ENCODE measurements around the gene GMNN.
"Not testable (repeated sequence)": the region's sequence is repeated elsewhere in the genome, so short reads cannot be mapped to it uniquely, and the experiment has no call there.

The GMNN gene

DNA sequence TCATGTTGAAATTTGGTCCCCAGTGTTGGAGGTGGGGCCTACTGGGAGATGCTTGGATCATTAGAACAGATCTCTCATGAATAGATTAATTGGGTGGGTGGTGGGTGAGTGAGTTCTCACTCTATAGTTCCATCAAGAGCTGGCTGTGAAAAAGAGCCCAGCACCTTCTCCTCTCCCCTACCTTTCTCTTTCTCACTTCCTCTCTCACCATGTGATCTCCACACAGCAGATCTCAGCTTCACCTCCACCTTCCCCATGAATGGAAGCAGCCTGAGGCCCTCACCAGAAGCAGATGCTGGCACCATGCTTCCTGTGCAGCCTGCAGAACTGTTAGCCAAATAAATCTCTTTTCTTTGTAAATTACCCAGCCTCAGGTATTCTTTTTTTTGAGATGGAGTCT lies 12.9 kb upstream of the GMNN start:
- no peak for DNase-seq (ENCODE audit: low read depth)

DNA sequence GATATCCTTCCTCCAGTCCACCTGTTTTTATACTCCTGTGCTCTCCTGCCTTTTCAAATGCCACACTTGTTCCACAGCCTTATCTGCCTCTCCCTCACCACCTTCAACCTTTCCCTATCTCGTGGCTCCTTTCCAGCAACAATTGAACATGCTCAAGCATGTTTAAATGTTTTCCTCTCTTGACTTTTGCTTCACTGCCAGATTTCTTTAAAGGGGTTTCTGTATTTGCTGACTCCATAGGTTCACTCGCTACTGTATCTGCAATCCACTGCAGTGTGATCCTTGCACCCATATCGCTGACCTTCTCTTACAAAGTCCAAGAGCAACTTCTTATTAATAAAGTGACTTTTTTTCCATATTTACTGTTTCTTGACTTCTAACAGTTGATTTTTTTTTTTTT lies 11.2 kb upstream of the GMNN start:
- DNase-seq (ENCODE audit: low read depth): no peak

DNA sequence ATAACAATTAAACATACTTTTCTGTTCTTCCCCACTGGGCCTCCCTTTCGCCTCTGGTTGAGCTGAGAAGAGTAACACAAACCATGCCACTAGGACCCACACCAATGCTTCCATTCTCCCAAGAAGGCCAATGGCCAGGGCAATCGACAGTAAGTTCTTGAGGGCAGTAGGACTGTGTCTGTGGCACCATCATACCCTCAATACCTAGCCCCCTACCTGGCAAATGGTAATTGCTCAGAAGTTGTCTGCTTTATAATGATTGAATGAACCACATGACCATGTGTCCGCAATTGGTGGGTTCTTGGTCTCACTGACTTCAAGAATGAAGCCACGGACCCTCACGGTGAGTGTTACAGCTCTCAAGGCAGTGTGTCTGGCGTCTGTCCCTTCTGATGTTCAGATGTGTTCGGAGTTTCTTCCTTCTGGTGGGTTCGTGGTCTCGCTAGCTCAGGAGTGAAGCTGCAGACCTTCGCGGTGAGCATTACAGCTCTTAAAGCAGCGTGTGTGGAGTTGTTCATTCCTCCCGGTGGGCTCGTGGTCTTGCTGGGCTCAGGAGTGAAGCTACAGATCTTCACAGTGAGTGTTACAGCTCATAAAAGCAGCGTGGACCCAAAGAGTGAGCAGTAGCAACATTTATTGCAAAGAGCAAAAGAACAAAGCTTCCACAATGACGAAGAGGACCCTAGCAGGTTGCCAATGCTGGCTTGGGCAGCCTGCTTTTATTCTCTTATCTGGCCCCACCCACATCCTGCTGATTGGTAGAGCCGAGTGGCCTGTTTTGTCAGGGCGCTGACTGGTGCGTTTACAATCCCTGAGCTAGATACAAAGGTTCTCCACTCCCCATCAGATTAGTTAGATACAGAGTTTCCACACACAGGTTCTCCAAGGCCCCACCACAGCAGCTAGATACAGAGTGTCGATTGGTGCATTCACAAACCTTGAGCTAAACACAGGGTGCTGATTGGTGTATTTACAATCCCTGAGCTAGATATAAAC lies 9.6 kb upstream of the GMNN start:
- not testable (repeated sequence) for DNase-seq (ENCODE audit: low read depth)

DNA sequence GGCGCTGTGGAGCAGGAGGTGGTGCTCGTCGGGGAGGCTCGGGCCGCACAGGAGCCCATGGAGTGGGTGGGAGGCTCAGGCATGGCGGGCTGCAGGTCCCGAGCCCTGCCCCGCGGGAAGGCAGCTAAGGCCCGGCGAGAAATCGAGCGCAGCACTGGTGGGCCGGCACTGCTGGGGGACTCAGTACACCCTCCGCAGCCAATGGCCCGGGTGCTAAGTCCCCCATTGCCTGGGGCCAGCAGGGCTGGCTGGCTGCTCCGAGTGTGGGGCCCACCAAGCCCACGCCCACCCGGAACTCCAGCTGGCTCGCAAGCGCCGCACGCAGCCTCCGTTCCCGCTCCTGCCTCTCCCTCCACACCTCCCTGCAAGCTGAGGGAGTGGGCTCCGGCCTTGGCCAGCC lies 8.8 kb upstream of the GMNN start:
- DNase-seq (ENCODE audit: low read depth): not testable (repeated sequence)

DNA sequence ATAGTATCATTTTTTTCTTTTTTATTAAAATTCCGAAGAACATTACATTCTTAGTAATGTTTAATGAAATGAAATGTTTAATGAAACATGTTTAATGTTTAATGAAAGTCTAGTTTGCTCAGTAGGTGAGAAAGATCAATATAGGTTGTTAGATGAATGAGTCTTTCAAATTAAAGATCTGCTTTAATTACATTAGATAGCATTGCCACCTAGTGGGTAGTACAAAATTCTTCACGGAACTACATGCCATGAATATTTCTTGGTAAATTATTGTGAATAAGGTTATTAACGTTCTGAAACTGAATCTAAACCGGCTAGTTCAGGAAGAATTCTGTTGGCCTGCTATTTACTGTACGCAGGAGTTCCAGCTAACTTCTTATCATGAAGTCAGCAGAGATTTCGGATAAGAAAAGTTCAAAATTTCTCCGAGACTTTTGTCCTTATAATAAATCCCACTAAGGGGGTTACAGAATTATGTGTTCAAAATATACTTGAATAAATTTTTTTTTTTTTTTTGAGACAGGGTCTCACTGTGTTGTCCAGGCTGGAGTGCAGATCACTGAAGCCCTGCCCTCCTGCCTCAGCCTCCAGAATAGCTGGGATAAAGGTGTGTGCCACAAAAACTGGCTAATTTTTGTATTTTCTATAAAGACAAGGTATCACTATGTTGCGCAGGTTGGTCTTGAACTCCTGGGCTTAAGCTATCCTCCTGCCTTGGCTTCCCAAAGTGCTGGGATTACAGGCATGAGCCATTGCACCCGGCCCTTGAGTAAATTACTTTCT lies 7.9 kb upstream of the GMNN start:
- DNase-seq (ENCODE audit: low read depth): no peak

DNA sequence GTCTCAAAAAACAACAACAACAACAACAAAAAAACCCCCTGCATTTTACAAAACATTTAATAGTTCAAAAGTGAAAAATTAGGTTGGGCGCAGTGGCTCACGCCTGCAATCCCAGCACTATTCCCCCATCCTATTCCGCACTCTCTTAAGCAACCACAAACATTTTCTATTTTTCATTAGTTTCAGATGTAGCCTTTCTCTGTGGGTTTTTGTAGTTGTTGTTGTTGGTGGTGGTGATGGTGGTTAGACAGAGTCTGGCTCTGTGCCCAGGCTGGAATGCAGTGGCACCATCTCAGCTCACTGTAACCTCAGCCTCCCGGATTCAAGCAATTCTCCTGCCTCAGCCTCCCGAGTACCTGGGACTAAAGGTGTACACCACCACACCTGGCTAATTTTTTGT lies 6.4 kb upstream of the GMNN start:
- DNase-seq (ENCODE audit: low read depth): no peak

DNA sequence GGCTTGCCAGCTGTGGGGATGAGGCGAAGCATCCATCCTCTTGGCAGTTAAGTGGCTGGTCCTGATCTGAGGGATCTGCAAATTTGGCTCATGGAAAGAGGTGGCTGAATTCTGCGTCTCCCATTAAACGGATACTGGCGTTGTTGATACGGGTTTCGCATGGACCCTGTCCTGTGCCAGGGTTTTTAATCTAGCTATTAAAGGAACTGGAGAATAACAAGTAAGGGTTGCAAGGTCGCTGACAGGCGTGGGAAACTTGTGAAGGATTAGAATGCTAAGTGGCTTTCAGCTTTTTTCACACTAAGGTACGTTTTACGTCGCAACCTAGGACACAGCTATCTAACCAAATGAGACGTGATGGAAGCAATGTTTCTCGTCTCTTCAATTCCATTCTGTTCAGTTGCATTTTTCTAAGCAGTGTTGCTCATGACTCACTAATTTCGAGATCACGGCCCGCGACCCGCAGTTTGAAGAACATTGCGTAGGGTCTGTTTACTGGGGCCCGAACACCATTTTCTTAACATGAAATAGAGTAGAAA lies 852 bp downstream of the GMNN start:
- DNase-seq (ENCODE audit: low read depth): peak; percentile 16

DNA sequence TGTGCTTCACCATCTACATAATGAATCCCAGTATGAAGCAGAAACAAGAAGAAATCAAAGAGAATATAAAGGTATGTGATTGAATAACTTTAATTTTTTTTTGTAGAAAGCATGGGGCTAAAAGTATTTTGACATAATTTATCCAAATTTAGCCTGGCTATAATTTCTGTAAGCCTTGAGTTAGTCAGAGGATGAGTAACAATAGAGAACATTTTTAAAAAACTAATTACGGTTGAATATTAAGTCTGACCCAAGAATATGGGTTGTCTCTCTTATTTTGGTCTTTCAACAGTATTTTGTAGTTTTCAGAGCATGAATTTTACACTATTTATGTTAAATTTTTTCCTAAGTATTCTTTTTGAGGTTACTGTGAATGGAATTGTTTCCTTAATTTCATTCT lies 2.5 kb downstream of the GMNN start:
- DNase-seq (ENCODE audit: low read depth): no peak

DNA sequence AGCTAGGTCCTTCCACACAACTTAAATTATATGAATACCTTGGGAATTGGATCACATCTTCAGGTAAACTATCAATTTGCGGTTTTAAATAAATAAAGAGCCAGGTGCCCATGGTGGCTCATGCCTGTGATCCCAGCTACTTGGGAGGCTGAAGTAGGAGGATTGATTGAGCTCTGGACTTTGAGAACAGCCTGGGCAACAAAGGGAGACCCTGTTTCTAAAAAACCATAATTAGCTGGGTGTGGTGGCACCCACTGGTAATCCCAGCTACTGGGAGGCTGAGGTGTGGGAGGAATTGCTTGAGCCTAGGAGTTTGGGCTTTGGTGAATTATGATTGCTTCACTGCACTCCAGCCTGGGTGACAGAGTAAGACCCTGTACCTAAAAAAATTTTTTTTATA lies 3.4 kb downstream of the GMNN start:
- DNase-seq (ENCODE audit: low read depth): no peak

DNA sequence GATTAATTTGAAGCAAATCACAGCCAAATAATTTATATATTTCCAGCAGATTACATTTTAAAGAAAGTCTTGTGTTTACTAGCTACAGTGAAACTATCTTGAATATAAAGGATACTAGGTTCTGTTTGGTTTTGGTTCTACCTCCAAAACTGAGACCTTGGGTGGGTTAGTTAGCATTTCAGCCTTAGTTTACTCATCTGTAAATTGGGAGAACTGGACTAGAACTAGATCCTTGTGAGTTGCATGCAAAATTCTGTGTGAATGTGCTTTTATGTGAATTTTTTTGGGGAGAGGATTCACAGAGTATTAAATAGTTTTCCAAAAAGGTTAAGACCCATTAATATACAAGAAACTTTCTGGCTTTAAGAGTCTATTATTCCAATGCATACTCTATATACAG lies 4.1 kb downstream of the GMNN start:
- no peak for DNase-seq (ENCODE audit: low read depth)

DNA sequence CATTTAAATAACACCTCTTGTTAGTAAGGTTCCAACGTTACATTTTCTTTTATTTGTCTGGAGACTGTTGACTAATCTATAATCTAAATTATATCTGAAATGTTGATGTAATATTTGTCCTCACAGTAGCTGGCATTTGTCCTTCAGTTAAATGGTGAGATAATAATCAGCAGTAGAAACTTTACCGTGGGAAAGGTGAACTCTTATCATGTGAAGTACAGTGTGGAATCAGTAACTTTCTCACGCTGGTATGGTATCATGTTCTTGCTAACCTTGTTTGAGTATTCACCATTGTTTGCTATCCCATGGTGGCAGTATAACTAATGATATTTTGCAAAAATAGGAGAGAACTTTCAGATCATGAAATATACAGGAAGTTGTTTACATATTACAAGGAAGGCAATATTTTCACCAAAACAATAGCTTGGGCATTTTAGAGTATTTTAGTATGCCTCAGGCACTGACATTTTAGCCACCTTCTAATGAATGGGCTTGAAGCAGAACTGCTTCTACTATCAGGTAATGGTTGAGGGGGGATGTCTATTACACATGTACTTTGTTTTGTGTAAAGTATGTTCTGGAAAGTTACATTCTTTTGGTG lies 4.8 kb downstream of the GMNN start:
- no peak for DNase-seq (ENCODE audit: low read depth)

DNA sequence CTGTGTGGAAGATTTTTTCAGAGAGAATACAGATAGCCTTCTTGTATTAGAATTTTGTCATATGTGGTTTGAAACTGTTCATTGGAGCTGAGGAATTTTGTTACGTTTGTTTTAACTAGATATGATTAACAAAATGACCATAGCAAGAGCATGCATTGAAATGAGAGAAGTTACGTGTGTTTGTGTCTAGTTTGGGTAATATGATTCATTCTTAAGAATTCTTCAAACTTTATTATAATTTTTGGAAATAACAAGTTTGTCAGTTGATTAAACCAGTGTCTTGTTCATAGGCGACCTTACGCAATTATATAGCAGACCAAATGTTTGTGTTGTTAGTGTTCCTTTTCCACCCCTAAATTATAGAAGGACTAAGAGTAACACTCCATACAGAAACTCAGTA lies 5.5 kb downstream of the GMNN start:
- no peak for DNase-seq (ENCODE audit: low read depth)

DNA sequence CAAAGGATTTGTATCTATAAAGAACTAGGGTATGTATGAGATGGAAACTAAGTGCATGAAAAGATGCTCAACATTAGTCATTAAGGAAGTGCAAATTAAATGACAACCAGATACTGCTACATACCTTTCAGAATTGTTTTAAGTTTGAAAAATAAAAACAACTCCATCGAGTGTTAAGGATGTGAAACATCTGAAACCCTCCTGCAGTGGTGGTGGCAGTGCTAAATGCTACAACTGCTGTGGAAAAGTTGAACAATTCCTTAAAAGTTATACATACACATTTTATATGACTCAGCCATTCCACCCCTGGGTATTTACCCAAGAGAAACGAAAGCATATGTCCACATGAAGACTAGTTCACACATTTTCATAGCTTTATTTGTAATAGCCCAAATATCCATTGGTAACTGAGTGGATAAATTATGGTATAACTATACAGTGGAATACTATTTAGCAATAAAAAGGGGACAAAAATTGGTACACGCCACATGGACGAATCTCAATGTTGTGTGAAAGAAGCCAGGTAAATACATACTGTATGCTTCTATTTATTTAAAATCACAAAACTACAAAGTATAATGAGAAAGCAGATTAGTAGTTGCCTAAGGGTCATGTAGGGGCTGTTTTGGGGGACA lies 13.4 kb downstream of the GMNN start:
- DNase-seq (ENCODE audit: low read depth): peak; percentile 16

DNA sequence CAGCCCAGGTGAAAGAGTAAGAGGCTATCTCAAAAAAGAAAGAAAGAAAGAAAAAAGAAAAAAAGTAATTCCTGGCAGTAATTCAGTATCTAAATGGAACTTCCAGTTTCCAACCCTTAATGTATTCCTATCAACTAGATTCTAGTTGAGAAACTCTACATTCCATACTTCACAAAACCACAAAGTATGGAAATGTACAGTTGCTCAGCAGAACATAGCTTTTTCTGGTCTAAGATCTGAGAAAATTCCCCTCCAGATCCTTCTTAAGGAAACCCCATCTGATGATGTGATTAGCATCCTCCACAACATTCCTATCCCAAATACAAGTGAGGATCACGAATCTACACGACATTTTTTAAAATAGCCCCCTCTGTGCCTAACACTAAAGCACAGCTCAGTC lies 20.4 kb downstream of the GMNN start:
- no peak for DNase-seq (ENCODE audit: low read depth)

DNA sequence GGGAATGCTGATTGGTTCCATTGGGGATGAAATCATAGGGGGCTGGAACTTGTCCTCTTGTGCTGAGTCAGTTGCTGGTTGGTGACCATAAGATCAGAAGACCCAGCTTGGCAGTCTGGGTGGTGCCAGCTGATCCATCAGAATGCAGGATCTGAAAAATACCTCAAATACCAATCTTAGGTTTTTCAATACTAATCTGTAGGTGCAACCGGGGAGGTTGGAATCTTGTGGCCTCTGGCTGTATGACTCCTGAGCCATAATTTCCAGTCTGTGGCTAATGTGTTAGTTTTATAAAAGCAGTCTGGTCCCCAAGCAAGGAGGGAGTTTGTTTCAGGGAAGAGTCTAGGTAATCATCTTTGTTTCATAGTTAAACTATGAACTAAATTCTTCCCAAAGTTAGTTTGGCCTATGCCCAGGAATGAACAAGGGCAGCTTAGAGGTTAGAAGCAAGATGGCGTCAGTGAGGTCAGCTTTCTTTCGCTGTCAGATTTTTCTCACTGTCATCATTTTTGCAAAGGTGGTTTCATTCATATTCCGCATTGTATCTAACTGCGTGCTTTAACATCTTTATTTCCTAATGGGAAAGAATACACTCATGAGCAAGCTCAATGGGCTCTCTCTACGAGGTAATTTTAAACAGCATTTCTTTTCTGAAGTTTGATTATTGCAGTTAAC lies 22.0 kb downstream of the GMNN start:
- no peak for DNase-seq (ENCODE audit: low read depth)

DNA sequence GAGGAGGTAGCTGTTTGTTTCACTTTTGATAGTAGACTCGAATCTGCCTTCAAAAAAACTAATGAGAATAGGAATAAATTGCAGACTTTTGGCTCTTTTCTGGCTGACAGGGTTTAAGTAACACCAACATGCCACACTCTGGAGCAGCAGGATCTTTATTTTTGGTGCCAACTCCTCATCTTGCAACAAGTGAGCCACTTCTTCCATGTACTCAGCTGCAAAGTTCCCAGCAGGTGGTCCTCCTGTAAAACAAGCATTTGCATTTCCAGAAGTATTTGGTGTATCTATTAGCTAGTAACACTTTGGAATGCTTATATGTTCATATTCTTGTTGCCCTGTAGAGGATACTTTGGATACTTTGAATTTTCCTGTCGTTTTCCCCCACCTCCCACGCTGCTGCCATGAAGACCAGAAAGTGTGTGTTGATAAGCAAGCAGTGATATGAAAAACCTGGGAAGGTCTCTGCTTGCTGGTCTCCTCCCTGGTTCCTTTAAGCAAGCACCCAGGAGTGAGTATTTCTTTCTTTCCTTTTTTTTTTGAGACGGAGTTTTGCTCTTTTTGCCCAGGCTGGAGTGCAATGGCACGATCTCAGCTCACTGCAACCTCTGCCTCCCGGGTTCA lies 23.0 kb downstream of the GMNN start:
- DNase-seq (ENCODE audit: low read depth): no peak

DNA sequence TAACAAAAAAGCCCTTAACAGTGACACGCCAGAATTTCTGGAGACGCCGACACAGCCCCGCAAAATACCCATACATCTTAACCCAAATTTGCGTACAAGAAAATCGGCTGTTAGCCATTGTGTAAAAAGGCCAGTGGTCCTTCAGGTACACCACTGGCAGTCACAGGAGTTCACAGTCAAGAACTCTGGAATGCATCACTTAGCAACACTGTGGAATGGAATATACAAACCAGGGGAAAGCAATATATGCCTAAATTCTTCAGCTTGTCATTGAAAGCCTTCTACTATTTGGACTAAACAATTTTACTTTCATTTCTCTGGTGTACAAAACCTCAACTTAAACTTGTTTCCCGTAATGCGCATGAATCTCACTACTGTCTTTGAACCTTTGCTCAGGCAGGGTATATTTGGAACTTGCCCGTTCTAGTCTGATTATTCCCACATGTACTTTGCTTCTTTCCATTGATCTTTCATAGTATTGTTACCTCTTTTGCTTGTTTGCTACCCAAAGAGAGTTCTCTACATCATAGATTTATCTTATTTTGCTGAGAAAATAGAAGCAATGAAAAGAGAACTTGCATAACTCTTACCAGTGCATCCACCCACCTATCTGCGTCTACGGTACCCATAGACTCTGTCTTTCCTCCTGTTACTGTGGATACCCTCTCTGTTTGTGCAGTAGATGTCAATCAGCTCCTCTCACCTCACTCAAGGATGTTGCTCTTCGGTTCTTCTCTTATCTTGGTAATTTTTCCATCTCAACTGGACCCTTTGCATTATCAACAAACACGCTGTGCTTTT lies 24.2 kb downstream of the GMNN start, which contains the start of gene ARMH2:
Gene ARMH2, minus strand, starts transcription at position 178 of the 801 bp plus-strand sequence. Its CDS starts 60 bp downstream, at position 118.
- DNase-seq (ENCODE audit: low read depth): no peak

DNA sequence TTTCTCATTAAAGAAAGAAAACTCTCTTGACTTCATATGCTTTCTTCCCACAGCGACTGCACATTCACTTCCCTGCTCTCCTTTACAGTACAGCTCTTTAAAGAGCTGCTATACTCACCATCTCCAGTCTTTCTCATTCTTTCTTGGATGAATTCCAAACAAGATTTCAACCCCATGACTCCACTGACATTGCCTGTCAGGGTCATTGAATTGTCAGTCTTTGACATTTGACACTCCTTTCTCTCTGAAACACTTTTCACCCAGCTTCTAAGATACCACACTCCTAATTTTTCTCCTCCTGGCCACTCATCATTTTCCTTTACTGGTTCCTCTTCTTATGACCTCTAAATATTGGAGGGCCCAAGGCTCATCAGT lies 24.8 kb downstream of the GMNN start:
- no peak for DNase-seq (ENCODE audit: low read depth)

DNA sequence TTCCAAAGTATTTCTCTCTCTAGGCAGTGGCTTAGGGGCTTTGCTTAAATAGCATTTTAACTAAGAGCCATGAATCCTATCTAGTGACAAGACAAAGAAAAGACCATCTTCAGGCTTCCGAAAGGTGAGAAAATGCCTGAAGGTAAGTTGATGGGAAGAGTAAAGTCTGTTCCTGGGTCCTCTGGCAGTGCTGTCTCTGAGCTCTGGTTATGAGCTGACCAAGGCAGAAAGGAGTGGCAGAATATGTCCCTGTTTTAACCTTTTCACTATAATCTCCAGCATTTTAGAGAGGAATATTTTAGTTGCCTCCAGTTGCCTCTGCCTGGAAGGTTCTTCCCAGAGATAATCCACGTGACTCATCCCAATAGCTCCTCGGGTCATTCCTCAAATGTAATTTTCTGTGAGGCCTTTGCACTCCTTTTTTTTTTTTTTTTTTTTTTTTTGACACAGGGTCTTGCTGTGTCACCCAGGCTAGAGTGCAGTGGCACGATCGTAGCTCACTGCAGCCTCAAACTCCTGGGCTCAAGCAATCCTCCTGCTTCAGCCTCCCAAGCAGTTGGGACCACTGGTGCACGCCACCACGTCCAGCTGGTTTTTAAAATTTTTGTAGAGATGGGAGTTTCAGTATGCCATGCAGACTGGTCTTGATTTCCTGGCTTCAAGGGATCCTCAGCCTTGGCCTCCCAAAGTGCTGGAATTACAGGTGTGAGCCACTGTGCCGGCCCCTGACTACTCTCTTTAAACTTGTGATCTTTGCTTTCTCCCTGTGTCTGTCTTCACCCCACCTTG lies 27.7 kb downstream of the GMNN start:
- no peak for DNase-seq (ENCODE audit: low read depth)

All from stimulated activated CD4-positive, alpha-beta T cell treated with anti-CD3 and anti-CD28 coated beads, Interleukin-2, amount 100 ng/mL, for 4 hours (primary cell).